Adipose tissue (tissue), 3 donors: ENCODE data around the gene LOXL1. TPM values are rescaled to one million over a fixed set of nuclear protein-coding genes. Genes with fewer than 3 reads are reported as not detected.
A peak's percentile ranks its signal among the peaks of the same experiment; 100 is the strongest.

Source experiments
- H3K27ac ChIP-seq: one replicate; pipeline ENCODE4 v1.5.1; 2013; ENCODE audit warnings: low read depth, low read length
- WGBS, 3 donors: extraction: QIAGEN DNeasy Blood & Tissue Kit; methylation state at CpG; one replicate each; pipeline ENCODE4 v1.1.7; 2013; 5-methylcytosine and 5-hydroxymethylcytosine counted together
- polyA plus RNA-seq, 3 donors: library from polyadenylated mRNA; stranded (reverse); fragments of 200-250 nt; gene quantifications; one replicate each; pipeline ENCODE4 v1.2.3, GENCODE V29; 2013
- donor health status: healthy with polysubstance abuse.
- donor health status: Bipolar disorder and iron deficiency.
- donor health status: healthy.

LOXL1 gene
- polyA plus RNA-seq, 3 donors: 4.2 to 15.7 (median 6.7) TPM

DNA sequence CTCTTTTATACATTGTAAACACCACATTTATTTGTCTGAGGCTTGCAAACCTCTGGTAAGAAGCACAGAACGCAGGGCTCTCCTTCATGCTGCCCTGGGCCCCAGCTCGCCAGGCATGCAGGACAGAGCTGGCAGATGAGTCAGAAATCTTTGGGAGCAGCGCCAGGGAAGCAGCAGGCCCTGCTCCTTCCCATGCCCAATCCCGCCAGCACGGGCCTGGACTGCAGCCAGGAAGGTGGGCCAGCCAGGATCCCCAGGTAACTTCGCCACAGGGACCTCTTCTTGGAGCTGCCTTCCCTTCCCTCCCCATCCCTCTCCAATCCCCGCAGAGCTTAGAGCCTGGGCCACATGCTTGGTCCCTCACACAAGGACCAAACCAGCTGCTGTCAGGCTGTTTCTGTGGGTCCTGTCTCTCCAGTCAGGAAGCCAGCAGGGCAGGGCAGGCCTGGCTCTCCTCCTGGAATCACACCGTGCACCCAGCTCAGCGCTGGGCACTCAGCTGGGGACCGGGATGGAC is 57.0 kb downstream of the LOXL1 start:
- peak overlapping the region; percentile 88 for H3K27ac ChIP-seq
- 31 to 64% (median 33%) methylated on average over 10 of the region's 10 CpGs for WGBS, 3 donors

DNA sequence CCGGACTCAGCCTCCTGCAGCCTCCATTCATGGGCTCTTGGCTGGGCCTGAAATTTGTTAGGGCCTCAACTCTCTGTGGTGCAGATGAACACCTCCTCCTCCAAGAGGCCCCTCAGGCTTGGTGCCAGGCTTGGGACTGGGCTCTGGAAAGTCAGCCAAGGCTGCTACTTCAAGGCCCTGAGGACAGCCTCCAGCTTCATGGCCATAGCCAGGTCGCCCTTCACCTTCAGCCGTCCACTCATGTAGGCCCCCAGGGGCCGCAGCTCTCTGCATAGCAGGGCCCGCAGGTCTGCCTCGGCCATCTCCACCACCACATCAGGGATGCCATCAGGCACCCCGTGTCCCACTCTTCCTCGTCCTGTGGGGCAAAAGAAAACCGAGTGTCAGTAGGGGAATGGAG is 57.5 kb downstream of the LOXL1 start:
- 89 to 94% (median 92%) methylated on average over 9 of the region's 9 CpGs for WGBS, 3 donors
- no peak overlapping the region for H3K27ac ChIP-seq

DNA sequence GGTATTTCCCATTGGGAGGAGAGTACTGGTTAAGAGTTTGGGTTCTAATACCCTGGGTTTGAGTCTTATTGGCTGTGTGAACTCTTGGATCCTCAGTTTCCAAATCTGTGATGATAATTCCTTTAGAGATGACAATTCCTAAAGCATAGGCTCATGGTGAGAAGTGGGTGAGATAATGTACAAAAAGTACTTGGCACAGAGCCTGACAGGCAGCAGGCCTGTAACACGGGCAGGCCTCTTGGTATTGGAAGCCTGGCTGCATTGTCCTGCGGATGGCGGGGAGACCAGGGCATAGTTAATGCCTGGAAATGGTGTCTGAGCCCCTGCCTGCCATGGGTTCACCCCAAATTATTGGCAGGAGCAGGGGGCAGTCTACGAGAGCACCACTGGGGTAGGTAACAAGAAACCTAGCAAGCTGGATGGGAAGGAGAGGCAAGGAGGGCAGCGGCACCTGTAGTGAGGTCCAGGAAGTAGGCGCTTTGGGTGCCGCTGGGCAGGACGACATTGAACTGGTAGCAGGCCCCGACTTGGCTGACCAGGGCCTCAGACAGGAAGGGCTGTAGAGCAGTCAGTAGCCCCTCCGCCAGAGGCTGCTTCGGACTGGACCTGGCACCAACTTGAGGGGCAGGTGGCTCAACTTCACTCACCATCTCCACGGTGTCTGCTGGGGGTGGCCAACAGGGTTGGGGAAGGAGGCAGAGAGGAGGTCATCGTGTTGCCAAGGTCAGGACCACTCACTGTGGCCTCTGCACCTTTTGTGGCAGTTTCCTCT is 58.1 kb downstream of the LOXL1 start:
- H3K27ac ChIP-seq: no peak overlapping the region
- 63 to 80% (median 67%) methylated on average over 13 of the region's 13 CpGs for WGBS, 3 donors

DNA sequence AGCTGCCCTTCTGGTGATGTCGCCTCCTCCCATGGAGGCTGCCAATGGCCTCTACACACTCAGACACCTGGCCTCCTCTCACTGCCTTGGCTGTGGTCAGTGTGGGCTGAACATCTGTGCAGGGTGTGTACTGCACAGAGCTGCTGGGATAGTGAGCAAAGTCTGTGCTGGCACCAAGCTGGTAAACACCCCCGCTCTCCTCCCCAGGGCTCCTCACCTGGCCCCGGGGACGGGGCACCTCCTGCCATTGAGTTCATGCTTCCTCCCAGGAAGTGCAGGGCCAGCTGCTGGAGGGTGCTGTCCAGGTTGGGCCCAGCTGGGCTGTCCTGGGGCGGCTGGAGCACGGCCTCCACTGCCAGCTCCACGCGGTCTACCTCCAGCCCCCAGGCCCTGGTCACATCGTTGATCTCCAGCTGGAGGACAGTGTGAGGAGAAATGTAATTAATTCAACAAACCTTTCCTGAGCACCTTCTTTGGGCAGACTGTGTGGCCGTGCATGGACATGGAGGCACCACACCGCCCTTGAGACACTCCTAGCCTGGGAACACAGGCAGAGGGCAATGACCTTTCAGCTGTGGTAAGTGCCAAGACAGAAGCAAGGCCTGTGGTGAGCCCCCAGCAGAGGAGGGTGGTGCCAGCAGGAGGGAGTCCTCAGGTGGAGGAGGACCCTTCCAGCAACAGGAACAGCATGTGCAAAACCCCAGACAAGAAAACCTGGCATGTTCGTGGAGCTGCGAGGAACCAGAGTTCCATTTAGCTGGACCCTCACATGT is 59.0 kb downstream of the LOXL1 start:
- 69 to 79% (median 72%) methylated on average over 13 of the region's 13 CpGs for WGBS, 3 donors
- no peak overlapping the region for H3K27ac ChIP-seq

DNA sequence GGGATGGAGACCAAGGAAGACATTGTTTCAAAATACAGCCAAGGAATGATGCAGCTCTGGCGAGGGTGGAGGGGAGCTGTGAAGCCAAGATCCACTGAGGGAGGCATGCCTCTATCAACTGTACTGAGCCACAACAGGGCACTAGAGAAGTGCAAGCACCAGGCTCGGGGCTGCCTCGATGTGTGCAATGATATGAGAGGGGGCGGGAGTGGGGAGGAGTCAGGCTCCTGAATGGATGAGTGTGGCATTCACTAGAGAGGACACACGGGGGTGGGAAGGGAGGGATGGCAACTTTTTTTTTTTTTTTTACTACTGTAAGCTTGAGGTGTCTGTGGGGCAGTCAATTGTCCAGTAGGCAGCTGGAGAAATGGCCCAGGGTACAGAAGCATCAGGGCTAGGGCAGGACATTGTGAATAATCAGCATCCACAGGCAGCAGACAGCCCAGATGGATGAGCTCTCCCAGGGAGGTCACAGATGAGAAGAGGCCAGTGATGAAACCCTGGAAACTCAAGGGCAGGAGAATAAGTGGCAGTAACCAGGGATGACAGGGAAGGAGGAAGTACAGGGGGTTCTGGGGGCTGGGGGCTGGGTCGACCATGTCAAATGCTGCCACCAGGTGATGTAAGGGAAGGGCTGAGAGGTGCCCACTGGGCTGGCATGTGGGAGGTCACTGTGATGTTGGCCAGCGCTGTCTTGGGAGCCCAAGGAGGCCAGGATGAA is 60.0 kb downstream of the LOXL1 start:
- 44 to 54% (median 49%) methylated on average over 7 of the region's 7 CpGs for WGBS, 3 donors
- no peak overlapping the region for H3K27ac ChIP-seq

DNA sequence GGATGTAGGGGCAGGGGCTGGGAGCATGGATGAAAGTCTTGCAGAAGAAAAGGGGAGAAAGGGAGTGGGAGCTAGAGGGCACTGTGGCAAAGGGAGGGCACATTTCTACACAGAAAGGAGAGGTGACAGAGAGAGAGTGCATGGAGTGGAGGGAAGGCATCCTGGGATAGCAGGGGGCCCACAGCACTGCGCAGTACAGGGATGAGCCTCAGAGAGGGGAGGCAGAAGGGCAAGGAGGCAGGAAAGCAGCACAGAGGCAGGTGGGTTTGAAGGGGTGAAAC is 60.5 kb downstream of the LOXL1 start:
- no peak overlapping the region for H3K27ac ChIP-seq
- 91 to 95% (median 94%) methylated on average over 1 of the region's 1 CpG for WGBS, 3 donors

DNA sequence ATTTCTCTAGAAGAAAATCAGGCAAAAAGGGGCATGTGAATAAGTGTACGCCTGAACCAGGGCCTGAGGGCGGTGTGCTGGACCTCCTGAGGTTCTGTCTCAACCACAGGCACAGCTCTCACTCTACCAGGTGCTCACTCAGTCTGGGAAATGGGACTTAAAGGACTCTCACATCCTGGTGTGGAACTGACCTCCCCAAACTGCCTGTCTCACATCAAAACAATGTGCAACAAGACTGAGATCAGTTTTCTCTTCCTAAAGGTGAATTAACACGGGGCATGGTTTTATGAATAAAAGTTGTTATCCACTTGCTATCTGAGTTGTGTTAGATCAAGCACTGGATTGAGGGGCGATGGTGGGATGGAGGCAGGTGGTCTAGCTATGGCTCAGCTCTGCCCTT is 61.0 kb downstream of the LOXL1 start:
- no peak overlapping the region for H3K27ac ChIP-seq
- WGBS, 3 donors: 78 to 81% (median 79%) methylated on average over 4 of the region's 4 CpGs

DNA sequence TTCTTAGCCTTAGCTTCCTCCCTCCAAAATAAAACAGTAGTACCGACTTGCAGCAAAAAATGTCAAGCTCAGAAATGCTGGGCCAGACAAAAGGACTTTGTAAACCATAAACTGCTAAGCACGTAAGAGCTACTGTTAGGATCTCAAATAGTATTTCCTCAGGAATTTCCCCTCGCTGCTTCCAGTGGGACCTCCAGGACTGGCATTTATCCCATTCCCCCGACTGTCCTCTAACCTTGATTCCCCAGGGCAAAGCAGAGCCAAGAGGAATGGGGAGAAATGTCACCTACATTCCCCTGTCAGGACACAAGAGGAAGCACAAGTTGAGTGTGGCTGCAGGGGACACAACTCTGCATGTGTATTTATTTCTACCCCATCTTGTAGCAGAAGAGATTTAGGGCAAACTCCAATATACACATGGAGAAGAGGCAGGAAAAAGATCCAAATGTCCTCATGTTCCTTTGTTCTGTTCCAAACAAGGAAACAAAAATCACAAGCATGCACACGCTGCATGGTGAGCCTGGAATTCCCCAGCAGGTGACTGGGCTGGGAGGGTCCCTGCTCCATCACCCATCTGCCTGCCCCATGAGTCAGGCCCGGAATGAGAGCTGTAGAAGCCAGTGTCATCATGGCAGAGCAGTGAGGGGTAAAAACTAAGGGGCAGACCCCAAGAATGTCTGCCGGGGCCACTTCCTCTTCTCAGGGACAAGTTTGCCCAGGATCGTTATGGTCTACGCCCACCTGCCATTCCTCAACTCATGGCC is 61.6 kb downstream of the LOXL1 start:
- no peak overlapping the region for H3K27ac ChIP-seq
- WGBS, 3 donors: 53 to 69% (median 53%) methylated on average over 9 of the region's 9 CpGs

DNA sequence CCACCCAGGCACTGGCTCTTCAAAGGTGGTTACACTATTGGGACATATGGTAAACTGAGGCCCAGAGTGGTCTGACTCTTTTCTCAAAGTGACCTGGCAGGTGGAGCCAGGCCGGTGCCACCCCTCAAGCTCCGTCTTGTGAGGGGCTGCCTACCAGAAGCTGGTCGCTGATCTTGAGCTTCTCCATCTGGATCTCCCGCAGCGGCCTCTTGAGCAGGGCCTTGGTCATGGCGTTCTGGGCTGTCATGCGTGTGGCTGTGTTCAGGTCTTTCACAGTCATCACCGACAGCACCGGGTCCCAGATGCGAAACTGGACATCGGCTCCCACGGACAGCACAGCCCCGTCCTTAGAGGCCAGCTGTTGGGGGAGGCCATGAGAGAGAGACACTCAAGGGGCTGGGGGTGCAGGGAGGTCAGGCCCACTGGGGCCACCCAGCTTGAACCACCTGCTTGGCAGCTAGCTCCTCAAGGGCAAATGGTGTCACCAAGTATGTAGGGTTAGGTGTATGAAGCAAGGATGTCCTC is 62.2 kb downstream of the LOXL1 start:
- H3K27ac ChIP-seq: no peak overlapping the region
- WGBS, 3 donors: 96 to 99% (median 98%) methylated on average over 13 of the region's 13 CpGs

DNA sequence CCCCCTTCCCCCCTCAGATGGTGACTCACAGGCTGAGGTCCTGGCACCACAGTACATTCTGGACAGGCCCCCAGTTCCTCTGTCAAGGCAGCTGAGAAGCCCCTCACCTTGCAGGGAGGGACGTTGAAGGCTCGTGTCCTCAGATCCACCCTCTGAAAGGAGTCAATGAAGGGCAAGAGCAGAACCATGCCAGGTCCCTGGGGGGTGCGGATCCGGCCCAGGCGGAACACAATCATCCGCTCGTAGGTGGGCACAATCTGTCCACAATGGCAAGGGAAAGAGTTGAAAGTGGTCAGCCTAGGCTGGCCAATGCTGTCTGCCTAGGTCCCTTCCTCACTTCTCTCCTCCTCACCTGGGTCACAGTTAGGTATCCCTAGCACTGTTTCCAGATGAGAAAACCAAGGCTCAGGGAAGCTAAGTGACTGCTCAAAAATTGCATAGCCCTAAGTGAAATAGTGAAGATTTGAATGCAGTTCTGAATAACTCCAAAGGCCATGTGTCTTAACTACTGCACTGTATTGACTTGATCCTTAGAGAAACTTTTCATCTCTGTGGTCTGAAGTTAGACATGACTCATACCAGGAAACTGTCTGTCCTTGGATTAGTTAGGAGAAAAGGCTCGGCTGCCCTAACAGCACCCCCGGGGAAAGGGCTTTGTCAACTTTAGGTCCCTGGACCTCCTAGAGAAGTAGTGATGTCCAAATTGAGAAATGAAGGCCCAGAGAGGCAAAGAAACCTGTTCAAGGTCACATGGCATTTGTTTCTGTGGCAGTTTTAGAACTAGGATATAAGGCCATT is 62.9 kb downstream of the LOXL1 start:
- H3K27ac ChIP-seq: no peak overlapping the region
- WGBS, 3 donors: 65 to 74% (median 66%) methylated on average over 9 of the region's 9 CpGs

DNA sequence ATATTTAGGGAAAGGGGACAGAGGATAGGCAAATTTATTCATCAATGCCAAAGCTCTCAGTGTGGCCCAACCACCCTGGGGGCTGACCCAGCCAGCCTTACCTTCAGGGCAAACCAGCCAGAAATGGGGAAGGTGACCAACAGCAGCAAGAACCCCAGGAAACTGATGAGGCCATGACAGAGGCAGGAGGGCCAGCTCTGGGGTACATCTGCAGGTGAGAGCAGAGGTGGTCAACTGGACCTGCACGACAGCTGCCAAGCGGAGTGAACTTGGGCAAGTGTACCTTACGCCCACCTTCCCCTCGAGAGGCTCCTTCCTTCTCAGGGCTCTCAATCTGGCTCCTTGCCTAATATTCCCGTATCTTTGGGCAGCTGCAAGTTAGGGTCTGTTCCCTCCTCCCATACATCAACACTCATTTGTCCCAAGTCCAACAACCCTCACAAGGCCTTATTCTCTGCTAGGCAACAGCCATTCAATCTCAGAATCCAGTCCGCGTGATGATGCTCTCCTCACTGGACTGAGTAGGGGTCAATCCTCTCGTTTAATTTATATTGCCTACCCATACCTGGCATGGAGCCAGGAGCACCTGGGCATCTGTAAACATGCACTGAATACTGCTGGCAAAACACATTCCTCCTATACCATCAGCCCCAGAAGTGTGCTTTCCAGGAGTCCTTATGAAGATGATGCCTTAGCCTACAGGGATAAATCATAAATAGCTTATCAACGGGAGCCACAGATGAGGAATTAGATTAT is 64.2 kb downstream of the LOXL1 start:
- 66 to 70% (median 69%) methylated on average over 9 of the region's 9 CpGs for WGBS, 3 donors
- H3K27ac ChIP-seq: peak overlapping the region; percentile 40

DNA sequence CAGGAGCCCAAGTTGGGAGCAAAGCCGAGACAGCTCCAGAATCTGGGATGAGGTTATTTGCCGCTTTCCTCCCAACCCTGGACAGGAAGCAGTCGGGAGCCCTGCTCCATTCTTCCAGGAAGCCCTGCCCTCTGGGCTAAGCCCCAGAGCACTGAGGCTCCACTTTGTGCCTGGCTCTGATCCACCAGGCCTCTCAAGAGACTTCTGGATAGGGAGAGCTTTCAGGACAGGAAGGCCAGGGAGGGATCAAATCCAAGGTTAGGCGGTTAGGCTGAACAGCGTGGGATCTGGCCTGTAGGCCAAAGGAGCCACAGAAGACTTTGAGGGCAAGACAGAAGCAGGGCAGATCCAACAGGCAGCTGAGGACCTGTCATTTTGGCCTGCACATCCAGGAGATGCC is 65.0 kb downstream of the LOXL1 start:
- no peak overlapping the region for H3K27ac ChIP-seq
- whole genome bisulfite sequencing, 3 donors: 31 to 47% (median 36%) methylated on average over 5 of the region's 5 CpGs

DNA sequence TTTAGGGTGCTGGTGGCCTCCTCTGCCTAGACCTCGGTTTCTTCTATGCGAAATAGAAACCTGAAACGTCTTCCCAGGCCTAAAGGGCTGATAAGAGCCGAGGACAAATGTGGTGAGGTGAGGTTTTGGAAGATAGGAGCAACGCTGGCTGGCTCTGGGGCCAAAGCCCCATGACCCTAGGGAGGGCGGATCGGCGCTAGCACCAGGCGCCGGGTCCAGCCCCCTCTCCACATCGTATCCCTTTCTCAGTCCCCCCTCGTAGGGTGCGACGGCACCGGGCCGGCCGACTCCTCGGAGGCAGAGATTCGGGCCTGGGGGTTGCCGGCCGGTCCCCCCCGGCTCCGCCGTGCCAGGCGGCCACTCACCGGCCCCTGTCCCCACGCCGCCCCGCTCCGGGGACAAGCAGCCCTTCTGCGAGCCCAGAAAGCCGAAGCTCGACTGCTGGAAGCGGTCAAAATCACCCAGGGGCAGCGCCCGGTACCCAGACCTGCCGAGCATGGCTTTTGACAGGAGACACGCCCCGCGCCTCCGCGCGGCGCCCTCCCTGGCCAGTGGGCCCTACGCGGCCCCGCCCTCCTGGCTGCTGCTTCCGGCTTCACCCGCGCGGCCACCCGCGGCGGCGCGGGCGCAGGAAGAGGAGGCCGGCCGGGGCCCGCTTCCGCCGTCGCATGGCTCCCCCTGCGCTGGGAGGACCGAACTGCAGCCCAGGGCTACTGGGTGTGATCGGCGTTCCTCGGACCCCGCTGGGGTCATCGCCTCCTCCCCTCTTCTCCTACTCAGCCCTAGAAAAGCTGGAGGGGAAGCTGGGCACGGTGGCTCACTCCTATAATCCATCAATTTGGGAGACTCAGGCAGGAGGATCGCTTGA is 65.7 kb downstream of the LOXL1 start, which contains the start of gene STOML1:
TSS of gene STOML1 (minus strand) at position 570 of the 868 bp plus-strand sequence. CDS start at position 498, 72 bp downstream.
- H3K27ac ChIP-seq: peak within 1 kb of the TSS; percentile 21
- 1% methylated on average over 54 to 72 of the region's 72 CpGs for WGBS, 3 donors

DNA sequence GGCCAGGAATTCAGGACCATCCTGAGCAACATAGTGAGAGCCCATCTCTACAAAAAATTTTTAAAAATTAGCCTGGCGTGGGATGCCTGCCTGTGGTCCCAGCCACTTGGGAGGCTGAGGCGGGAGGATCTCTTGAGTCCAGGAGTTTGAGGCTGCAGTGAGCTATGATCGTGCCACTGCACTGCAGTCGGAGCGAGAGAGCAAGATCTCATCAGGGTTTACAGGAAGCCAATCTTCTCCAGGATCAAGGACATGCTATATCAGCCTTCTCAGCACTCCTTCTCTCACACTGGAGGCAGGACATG is 66.3 kb downstream of the LOXL1 start:
- 59 to 78% (median 78%) methylated on average over 5 of the region's 5 CpGs for WGBS, 3 donors

DNA sequence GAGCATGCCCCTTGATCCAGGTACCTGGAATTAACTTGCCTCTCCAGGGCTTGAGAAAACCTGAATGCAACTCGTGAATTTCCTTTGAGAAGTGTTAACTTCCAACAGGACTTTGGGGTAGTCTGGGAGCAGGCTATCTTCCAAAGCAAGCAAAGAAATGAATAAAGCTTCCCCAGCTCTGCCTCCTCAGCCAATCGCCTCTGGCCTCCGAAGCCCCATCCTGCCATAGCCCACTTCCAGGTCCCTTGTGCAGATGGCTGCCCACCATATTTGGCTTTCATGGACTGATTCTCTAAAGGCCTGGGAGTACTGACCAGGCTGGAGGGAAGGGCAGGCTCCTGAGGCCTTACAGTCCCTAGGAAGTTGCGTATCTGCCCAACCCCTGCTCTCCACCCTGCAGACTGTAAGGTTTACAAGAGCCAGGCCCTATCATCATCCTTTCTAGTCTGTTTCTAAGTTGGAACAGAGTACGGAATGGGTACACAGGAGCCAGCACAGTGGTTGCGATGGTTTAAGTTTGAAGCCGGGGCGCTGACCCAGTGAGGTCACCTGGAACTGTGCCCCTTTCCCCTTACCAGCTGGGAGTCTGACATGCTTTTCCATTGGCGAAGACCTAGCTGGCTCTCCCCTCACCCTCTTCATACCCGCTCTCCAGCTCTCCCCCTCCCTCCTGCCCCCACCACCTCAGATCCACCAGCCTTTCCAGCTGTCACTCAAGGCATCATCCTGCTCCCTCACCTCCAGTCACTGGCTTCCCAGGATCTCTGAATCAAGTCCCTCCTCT is 67.1 kb downstream of the LOXL1 start:
- H3K27ac ChIP-seq: no peak overlapping the region
- WGBS, 3 donors: 90 to 92% (median 91%) methylated on average over 10 of the region's 10 CpGs

More for the DNA sequence above, 66.3 kb downstream of the LOXL1 start:
- H3K27ac ChIP-seq: no peak overlapping the region
